T-helper 1 cell treated with Interleukin-12 subunit alpha and Interleukin-12 subunit beta and Interleukin-4 antibody, amounts not matched to agents 30 ng/mL and 1 ng/mL, for 36 hours (primary cell): Measurements from ENCODE around the gene ERICH3. TPM values are rescaled to one million over a fixed set of nuclear protein-coding genes. Genes with fewer than 3 reads are reported as not detected.

Experiments used
- intact Hi-C: fragments of 100-400 bp; cut with micrococcal nuclease; formaldehyde crosslinking; loops from one replicate; pipeline ENCODE4 v1.15.1; 2024
- total RNA-seq: library from RNA; stranded (reverse); gene quantifications from 2 replicates; pipeline ENCODE4 v1.2.3, GENCODE V29; 2022

Gene ERICH3
- total RNA-seq, 1 donor from 2014 or later: not detected

- intact Hi-C loops: no loop called here
These were observed 151.4 kb downstream of the ERICH3 start for GRCh38 chr1:74522148-74522547.

Other genes with a start within 250 kb of the ERICH3 start
- gene LRRC53, start 161.2 kb downstream of the ERICH3 start, total RNA-seq: not detected in 2 replicates
- 20.4 and 22.4 TPM in 2 replicates for gene CRYZ, start 59.3 kb upstream of the ERICH3 start, total RNA-seq
- gene TYW3, start 59.4 kb upstream of the ERICH3 start, total RNA-seq: 22.2 and 22.3 TPM in 2 replicates